Panc1 (cell line): ENCODE results near the gene SORBS1. TPM values are rescaled to one million over a fixed set of nuclear protein-coding genes. Genes with fewer than 3 reads are reported as not detected.

Experiments used
- ATAC-seq: fragments of 200-7000 bp; cut with Tn5 transposase; 2 replicates; pipeline ENCODE4 v1.9.1; 2020; ENCODE audit warnings: mild to moderate bottlenecking, moderate library complexity
- BruUV-seq: library from RNA; stranded (reverse); fragments of 400-500 nt; replicated peaks from 2 replicates; lab custom pipeline; 2021; lab: Mats Ljungman, UMichigan
- CTCF ChIA-PET: fragments of 300-600 bp; sonication (Branson Sonifier 250); formaldehyde crosslinking; loops from one replicate; lab custom pipeline; 2022; ENCODE audit warnings: antibody characterized with exemption; lab: Charles Lee
- POLR2A ChIA-PET: fragments of 300-600 bp; sonication (Branson Sonifier 250); formaldehyde crosslinking; loops from one replicate; lab custom pipeline; 2022; ENCODE audit warnings: antibody characterized with exemption; lab: Charles Lee
- DNase-seq: peaks from one replicate; pipeline ENCODE4 v3.0.0-alpha.2; 2010; ENCODE audit warnings: low read depth, low spot score
- H3K27ac ChIP-seq: 2 replicates; pipeline ENCODE4 v1.5.1; 2011; ENCODE audit warnings: mild to moderate bottlenecking, low read length, inconsistent platforms
- H3K27me3 ChIP-seq: fragments of 200-500 bp; sonication (Bioruptor generic); 2 replicates; pipeline ENCODE4 v1.6.0; 2014; ENCODE audit warnings: low read length, inconsistent platforms; ENCODE audit not compliant: control insufficient read depth, insufficient read depth
- H3K36me3 ChIP-seq: fragments of 200-500 bp; sonication (Bioruptor generic); 2 replicates; pipeline ENCODE4 v1.5.1; 2014; ENCODE audit warnings: inconsistent platforms, mild to moderate bottlenecking, low read length, moderate library complexity; ENCODE audit not compliant: control insufficient read depth, insufficient read depth
- H3K4me1 ChIP-seq: 2 replicates; pipeline ENCODE4 v1.5.1; 2011; ENCODE audit warnings: inconsistent platforms, mild to moderate bottlenecking, low read length, moderate library complexity; ENCODE audit not compliant: control insufficient read depth, insufficient read depth
- H3K4me3 ChIP-seq, 2 experiments: 2 replicates each; pipeline ENCODE4 v1.5.1; 2011 to 2012; ENCODE audit warnings: low read depth in 2 of 2, low read length in 2 of 2, mild to moderate bottlenecking in 2 of 2, inconsistent platforms in 1 of 2, moderate library complexity in 1 of 2
- H3K9me3 ChIP-seq: fragments of 200-500 bp; sonication (Bioruptor generic); 2 replicates; pipeline ENCODE4 v1.5.1; 2014; ENCODE audit warnings: low read depth, mild to moderate bottlenecking, inconsistent platforms, low read length, moderate library complexity; ENCODE audit not compliant: control insufficient read depth, insufficient read depth
- CTCF ChIP-seq: fragments of 450-650 bp; IDR thresholded peaks from 2 replicates; pipeline ENCODE4 v1.5.1; 2017; ENCODE audit warnings: mild to moderate bottlenecking
- POLR2AphosphoS5 ChIP-seq: IDR thresholded peaks from 2 replicates; pipeline ENCODE4 v1.6.1; 2012; ENCODE audit warnings: mild to moderate bottlenecking, low read depth, low read length, moderate library complexity
- REST ChIP-seq, 2 experiments: IDR thresholded peaks; 2 replicates each; pipeline ENCODE4 v1.6.1; 2011 to 2012; ENCODE audit warnings: low read depth in 2 of 2, control low read depth in 1 of 2, low read length in 1 of 2, mild to moderate bottlenecking in 1 of 2, moderate library complexity in 1 of 2; ENCODE audit not compliant: insufficient read depth in 1 of 2
- SIN3A ChIP-seq: IDR thresholded peaks from 2 replicates; pipeline ENCODE4 v1.6.1; 2012; ENCODE audit warnings: low read depth, mild to moderate bottlenecking, low read length, moderate library complexity, borderline replicate concordance; ENCODE audit not compliant: insufficient read depth
- TCF7L2 ChIP-seq: IDR thresholded peaks from 2 replicates; pipeline ENCODE4 v1.6.1; 2011; ENCODE audit warnings: mild to moderate bottlenecking, low read depth, low read length, inconsistent platforms
- in situ Hi-C: cut with HindIII; loops from 2 replicates; pipeline ENCODE4 v1.10.0; 2016; ENCODE audit warnings: low sequenced_read_pairs, low pct_unique_long_range_greater_than_20kb
- intact Hi-C: fragments of 100-400 bp; cut with micrococcal nuclease; formaldehyde crosslinking; loops from one replicate; pipeline ENCODE4 v1.10.0; 2022; ENCODE audit not compliant: unreplicated experiment
- total RNA-seq: library from RNA; stranded (reverse); gene quantifications from one replicate; pipeline ENCODE4 v1.2.1, GENCODE V29; 2021; ENCODE audit not compliant: unreplicated experiment

SORBS1 gene
- total RNA-seq, 1 experiment from 2014 or later, result 29.4 TPM

GRCh38 chr10:95572131-95572820, 11.1 kb upstream of the SORBS1 start:
- Histone ChIP-seq H3K27me3 (no peaks in the 10 kb centered on the region), H3K4me3 (no peak overlapping the region), H3K9me3 (no peaks in the 10 kb centered on the region), H3K27ac (no peak overlapping the region), H3K36me3 (no peaks in the 10 kb centered on the region), H3K4me1 (no peaks in the 10 kb centered on the region)
- TF ChIP-seq REST (IDR thresholded peaks at IDR 0.05; ENCODE audit: insufficient read depth in 1 of 2, low read depth in 2 of 2, low read length in 1 of 2) (no peak), TCF7L2 (no peak), SIN3A (no peak), POLR2AphosphoS5 (no peak), CTCF (no peak)
- DNase-seq (no peak), ATAC-seq (no peak)
- ChIA-PET POLR2A (interaction anchor here (0.6 kb wide), 1 partner anchor 156 kb away, joined by 20 read pairs; no protein-coding TSS in a partner anchor), CTCF (no interaction called here)
- in situ Hi-C loops, result no loop called here
- intact Hi-C loops, result no loop called here
- no TSS peak for BruUV-seq

GRCh38 chr10:95571390-95571789, 10.2 kb upstream of the SORBS1 start:
- Histone ChIP-seq H3K4me3 (no peak overlapping the region), H3K27me3 (no peaks in the 10 kb centered on the region), H3K9me3 (no peaks in the 10 kb centered on the region), H3K27ac (no peak overlapping the region), H3K4me1 (no peaks in the 10 kb centered on the region), H3K36me3 (no peaks in the 10 kb centered on the region)
- intact Hi-C loops (no loop called here), in situ Hi-C loops (no loop called here)
- POLR2A ChIA-PET, result interaction anchor here (0.6 kb wide), 1 partner anchor 17 kb away, joined by 4 read pairs; no protein-coding TSS in a partner anchor
- no peak for ATAC-seq
- CTCF ChIA-PET, result no interaction called here
- no TSS peak for BruUV-seq
- TF ChIP-seq CTCF (no peak), SIN3A (no peak), TCF7L2 (no peak)
- DNase-seq, result no peak
